NCI-H146 (cell line): ENCODE measurements around the gene AOPEP.
"Not testable (repeated sequence)": the region's sequence is repeated elsewhere in the genome, so short reads cannot be mapped to it uniquely, and the experiment has no call there.

Source experiments
- DNase-seq: peaks from one replicate; lab custom pipeline; 2025; lab: John Stamatoyannopoulos, UW

The AOPEP gene

DNA sequence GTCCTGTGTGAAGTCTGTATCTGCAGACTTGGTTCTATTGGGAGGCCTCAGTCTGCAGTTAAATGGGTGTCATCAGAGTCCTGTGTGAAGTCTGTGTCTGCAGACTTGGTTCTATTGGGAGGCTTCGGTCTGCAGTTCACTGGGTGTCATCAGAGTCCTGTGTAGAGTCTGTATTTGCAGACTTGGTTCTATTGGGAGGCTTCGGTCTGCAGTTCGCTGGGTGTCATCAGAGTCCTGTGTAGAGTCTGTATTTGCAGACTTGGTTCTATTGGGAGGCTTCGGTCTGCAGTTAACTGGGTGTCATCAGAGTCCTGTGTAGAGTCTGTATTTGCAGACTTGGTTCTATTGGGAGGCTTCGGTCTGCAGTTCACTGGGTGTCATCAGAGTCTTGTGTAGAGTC, 239.1 kb downstream of the AOPEP start:
- DNase-seq, result not testable (repeated sequence)

DNA sequence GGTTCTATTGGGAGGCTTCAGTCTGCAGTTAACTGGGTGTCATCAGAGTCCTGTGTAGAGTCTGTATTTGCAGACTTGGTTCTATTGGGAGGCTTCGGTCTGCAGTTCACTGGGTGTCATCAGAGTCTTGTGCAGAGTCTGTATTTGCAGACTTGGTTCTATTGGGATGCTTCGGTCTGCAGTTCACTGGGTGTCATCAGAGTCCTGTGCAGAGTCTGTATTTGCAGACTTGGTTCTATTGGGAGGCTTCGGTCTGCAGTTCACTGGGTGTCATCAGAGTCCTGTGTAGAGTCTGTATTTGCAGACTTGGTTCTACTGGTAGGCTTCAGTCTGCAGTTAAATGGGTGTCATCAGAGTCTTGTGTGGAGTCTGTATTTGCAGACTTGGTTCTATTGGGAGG, 239.5 kb downstream of the AOPEP start:
- DNase-seq, result not testable (repeated sequence)

DNA sequence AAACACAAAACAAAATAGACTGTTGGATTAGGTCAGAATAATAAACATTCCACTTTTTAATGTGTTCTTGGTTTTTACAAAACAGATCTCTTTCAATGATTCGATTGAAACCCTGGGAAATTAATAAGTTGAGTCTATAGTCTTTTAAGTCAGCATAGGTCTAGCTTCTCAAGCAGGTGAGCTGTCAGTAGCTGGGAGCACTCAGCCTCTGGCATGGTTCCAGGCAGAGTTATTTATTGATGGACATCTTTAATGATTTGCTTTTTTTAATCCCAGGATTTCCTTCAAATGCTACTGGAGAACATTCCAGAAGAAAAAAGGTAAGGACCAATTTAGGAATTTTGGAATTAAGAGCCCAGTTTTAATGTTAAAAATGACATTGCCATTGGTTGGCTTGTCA, 241.0 kb downstream of the AOPEP start:
- no peak for DNase-seq

DNA sequence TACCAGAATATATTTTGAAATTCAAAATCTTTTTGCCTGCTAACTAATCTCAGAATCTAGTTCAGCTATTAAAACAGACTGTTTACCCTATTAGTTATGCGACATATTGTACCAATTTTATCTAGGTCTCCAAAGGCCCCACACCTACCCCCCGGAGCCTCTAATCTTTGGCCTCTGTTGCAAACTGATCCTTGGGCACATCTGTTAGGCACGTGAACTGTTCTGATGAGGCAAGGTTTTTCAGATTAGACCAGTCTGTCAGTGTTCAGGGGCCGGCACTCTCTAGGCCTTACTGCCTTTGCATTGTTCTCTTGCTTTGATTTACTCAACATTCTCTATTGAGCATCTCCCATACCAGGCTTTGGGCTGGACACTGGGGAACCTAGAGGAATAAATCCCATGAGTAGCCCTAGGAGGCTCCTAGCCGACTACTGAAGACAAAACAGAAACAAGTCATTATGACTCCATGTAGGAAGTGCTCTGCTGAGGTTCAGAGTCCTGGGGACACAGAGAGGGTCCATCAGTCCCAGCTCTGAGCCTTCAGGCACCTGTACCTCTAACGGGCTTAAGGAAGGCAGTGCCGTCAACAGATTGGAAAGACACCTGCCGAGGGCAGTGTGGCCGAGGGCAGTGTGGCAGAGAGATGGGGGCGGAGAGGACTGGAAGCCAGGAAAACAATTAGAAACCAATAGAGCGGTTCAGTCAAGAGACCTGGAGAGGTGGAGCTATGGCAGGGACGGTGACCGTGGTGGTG, 245.1 kb downstream of the AOPEP start:
- DNase-seq, result peak; percentile 23

DNA sequence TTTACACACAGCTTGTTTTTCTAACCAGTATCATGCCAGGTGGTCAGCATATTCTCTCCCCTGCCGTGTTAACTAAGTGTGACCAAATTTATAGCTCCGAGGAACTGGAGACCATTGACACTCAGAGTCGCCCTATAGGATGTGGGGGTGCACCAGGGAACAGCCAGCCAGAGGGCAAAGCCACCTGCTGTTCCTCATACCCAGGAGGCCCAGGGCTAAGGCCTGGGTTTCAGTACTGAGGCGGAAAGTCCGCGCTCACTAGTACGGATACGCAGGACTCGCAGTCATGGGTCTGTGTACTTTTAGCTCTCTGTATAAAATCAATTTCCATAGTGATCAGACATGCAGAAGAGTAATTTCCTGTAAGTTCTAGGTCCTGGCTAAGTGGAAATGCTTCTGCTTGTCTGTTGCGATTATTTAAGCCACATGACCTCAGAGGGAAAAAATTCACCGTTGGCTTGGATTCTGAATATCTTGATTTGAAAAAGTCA, 247.0 kb downstream of the AOPEP start:
- peak; percentile 11 for DNase-seq

DNA sequence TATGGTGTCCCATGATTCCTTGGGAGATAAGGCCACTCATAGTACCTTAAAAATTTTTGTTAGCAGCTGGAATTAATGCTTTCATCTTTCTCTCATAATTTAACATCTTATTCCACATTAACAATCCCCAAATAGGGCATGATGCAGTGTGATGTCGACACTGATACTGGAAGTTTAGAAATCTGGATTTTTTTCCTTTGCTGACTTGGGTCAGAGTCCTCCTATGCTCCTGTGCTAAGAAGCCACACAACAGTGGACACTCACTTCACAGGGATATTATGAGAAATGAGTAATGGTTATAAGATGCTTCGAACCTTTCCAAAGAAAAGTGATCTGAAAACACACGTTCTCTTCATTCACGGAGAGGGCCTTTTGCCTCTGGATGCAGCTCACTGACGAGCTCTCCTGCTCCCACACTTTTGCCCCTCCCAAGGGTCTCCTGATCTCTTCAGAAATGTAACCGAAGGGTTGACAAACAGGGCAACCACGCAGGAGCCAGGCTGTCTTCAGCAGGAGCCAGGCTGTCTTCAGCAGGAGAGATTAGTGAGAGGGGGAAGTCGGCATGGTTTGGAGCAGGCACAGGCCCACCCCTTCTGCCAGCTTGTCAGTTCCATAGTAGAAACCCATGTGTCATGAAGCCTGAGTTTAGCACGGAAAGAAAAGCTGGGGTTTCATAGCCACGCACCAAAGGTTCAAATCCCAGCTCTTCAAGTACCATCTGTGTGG, 247.8 kb downstream of the AOPEP start:
- no peak for DNase-seq

DNA sequence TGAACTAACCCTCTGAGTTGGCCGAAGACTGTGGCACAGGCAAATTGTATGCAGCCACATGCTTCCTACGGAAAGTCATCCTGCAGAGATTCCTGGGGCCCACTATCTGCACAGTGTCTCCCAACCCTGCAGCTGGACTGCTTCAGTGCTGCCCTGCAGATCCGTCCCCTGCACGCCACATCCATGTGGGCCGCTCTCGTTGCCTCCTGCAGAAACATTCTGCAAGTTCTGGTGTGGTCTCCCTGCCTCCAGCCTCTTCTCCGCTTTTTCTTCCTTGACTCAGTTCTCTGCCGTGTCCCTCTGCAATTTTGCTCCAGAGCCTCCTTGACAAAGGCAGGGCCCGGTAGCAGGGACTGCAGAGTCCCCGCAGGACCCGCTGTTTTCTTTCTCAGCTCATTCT, 249.0 kb downstream of the AOPEP start:
- DNase-seq, result no peak

DNA sequence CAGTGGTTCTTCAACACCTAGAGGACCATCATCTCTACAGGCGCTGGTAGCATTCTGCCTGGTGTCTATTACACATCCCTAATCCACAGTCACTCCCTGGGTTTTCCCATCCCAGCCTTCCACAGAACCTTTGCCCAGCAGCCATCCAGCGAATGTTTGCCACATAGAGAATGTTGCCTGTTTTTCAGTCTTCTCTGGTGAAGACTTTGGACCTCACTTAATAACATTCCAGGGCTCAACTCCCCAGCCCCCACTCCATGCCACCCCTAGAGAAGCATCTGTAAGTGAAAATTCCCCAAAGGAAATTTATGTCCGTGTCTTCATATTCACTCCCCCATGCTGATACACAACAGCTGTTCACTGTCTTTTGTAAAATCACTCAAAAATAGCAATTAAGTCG, 249.6 kb downstream of the AOPEP start:
- no peak for DNase-seq

DNA sequence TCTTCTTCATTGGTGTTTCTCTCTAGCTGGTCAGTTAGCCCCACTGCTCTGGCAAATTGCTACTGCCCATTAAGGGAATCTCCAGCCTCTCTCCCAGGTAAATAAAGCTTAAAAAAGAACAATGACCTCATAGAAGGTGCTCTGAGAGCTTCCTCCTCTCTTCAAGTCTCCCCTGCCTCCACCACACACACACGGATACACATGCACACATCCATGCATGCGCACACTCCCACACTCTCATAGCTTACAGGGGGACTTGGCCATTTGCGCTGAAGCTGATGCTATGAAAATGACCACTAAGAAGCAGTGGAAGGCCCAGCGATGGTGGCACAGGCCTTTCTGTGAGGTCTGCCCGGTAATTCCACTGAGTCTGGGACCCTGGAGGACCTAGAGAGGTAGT, 250.9 kb downstream of the AOPEP start:
- no peak for DNase-seq

DNA sequence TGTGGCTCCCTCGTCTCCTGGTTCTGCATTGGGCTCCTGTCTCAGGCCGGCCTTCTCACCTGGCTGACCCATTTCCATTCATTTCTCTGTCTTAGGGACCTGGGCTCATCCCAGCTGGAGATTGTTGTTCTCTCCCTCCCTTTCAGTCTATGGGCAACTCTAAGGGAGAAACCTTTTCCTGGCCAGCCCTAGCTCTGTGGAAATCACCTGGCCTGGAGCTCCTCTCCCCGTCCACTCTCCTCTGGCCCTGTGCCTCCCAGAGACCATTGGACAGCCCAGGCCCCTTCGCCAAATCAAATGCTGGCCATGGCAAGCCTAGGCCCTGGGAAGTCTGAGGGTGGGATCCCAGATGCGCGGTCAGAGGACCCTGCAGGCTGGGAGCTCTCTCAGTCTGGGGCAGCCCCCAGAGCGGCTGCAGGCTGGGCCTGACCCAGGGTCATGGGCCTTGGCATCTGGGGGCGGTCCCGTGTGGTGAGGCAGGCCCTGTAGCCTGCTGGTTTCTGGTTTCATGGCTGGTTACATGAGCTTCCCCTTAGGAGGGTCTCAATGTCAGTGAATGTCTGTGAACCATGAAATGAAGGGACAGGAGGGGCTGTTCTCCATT, 253.5 kb downstream of the AOPEP start:
- no peak for DNase-seq

DNA sequence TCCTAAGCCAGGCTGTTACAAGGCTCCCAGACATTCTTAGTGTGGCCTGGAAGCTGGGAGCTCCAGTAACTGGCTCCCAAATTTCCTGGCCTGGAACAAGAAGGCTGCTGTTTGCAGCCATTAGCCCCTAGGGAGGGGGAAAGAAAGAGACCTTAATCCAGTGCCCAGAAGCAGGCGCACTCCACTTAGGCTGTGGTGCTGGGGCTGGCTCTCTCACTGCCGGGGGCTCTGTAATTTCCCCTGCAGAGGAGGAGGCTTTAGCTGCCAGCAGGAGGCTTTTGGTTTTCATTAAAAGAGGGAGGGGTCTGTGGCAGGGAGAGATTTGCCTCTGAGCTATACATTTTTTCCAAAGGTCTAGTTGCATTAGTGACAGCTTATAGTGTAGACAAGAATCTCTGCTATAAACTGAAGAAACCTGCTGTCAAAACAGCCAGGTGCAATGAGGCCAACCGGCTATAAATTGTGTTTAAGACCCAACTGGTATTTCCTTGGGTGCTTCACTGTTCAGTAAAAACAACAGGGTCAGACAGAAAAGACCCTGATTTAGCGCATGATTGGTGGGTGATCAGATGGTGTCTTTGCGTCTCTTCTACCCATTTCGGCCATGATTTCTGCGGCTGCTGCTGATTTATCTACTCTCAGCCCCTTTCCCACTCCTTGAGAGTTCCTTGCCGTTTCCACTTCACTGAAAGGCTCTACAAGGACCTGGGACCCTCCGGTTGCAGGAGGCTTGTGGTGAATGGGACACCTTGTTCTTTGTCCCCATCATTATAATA, 254.6 kb downstream of the AOPEP start:
- no peak for DNase-seq

DNA sequence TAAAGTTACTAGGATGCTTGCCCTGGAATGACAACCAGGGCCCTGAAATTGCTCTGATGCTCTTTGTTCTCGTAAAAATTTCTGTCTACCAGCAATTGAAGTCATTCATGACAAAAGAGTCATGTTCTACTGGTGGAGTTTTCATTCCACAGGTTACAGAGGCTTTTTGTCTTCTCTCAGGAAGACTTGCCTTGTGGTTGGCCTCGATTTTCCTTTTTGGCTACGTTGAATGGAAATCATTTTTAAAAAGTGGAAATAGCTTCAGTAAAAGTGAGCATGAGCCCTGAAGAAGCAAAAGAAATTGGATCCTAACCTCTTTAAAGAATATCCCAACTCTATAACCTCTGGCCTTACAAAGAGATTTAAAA, 255.2 kb downstream of the AOPEP start:
- DNase-seq, result no peak

DNA sequence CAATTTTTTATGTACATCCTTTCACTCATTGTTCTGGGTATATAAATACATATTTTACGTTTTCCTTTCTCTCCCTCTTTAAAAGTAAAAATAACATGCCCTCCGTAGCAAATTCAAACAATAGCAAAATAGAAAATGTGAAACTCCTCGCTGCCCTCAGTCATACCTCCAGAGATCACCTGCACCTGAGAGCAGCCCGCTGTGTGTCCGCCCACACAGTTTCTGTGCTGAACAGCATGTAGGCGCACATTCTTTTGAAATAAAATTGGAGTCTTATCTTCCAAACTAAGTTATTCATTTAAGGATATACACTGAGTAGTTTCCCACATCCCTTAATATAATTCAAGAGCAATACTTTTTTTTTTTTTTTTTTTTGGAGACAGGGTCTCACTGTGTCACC, 255.7 kb downstream of the AOPEP start:
- no peak for DNase-seq

DNA sequence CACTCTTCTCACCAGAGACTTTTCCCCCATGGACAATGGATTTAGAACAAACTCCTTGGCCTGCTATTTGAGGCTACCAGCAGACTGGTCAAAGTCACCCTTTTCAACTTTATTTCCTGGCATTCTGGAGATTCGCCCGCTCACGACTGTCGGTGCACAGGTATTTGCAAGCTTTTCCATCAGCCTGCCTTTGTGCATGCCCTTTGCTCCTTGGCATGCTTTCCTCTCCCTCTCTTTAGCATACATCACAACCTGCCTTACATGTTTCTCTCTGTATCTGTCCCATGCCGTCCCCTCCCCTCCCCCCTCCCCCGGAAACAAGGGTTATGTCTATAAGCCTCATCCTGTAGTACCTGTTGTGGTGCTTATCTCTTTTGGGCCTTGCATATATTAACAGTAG, 257.1 kb downstream of the AOPEP start:
- no peak for DNase-seq

DNA sequence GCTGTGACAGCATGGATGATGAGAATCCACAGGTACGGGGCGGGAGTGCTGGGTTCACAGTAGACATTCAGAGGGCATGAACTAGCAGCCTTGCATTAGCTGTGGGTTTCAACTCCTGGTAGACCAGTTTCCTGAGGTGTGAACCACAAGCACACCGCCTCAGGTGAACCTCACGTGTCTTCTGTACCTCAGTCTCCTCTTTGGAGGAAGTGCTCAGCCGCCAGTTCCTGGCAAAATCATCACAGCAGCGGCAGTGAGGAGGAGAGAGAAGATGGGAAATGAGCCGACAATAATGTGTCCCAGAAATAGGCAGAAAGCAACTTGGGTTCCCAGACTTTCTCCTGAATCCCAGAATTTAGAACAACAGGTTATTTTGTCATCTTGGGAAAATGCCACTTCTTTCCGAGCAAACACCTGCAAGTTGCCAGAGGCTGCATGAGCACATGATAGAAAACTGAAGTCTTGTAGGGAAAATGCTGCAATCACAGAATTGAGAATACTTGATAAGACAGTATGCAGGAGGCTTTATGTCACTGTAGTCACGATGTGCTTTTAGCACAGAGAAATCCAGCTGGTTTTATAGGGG, 258.5 kb downstream of the AOPEP start:
- DNase-seq, result no peak

DNA sequence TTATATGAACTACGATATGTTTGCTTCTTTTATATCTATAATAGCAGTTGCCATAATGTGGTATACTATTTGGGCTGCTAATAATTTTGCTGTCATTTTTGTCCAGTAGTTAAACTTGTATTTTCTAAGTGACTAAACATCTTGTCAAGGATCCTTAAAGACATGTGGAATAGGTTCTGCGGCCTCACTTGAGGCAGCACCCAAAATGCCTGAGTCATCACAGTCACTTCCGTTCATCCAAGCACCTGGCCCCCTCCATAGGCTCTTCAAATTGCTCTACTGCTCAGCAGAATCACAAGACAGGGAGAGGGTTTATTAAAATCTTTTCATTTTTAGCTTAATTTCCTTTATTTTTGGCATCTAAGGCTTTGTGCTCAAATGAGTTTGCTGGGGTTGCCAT, 259.1 kb downstream of the AOPEP start:
- no peak for DNase-seq

DNA sequence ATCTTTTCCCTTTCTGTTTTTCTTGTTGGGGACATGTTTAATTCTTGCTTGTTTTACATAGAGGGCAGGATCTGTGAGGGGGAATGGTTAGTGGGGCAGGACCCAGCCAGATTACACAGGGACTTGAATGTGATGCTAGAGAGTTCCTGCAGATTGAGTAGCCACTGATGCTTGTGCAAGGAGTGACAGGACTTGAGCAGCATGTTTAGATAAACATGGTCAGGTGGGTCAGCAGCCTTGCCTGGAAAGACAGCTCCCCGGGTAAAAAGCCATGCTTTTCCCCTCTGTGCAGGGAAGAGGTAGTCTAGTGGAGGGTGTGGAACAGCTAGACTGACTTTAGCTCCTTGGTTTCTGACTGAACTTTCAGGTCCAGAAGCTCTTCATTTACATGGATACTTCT, 261.2 kb downstream of the AOPEP start:
- no peak for DNase-seq

DNA sequence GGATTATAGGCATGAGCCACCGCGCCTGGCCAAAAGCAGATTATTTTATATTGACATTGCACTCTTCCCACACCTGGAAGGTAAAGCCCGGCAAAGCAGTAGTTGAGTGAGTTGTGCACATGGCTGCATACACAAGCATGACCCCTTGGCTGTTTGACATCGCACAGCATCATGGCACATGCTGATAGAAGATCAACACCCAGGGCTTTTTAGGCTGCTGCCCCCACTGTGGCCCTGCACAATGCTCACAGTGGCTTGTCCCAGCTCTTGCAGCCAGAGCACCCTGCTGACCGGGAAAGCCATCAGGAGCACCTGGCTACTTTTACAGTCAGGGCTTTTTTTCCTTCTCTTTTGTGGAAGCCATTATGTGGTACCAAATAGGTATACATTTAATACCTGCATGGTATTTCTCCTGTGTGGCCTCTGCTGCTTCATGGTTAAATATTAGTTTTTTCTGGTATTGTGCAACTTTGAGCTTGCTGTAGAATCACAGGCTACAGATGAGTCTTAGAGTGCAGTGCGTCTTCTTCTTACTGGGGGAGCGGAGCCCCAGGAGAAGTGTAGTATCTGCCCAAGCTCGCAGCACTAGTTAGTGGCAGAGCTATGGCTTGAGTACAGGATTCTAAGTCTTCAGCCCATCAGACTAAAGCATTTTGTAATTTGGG, 264.5 kb downstream of the AOPEP start:
- DNase-seq, result peak; percentile 32

DNA sequence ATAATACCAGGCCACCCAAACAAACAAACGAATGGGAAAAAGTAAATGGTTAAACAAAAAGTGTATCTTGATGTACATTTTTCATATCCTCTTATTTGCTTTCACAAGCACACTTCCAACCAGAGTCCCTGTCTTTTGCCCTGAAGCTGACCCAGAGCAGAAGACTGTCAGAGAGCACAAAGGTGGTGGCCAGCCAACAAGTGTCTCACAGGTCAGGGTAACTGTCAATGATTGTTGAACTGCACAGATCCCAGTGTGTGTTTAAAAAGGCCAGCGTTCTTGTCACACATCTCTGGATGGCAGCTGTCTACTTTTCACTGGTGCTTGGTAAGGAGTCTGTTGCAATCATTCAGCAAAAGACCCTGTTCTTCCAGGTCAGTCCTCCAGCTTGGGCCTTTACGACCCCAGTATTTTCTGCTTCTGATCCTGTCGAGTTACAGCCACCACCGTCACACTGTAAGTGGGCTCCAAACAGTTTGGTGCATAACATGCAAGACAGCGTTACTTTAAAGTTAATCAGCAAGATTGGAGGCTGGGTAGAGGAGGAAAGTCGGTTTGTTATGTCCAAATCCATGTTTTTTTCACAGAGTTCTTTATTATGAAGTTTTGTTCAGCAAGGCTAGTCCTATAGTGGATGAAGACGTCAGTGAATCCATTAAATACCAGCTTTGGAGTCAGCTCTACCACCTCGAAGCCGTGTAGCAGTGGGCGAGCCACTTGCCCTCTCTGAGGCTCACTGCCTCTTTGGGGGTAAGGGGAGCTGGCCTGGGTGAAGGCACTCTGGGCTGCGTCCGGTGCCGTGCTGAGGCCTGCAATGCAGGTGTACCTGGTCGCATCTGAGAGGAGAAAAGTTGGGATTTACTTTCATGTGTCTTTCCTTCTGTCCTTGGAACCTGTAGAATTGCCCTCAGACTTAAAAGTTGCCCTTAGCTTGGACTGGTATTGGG, 265.7 kb downstream of the AOPEP start:
- DNase-seq, result no peak

DNA sequence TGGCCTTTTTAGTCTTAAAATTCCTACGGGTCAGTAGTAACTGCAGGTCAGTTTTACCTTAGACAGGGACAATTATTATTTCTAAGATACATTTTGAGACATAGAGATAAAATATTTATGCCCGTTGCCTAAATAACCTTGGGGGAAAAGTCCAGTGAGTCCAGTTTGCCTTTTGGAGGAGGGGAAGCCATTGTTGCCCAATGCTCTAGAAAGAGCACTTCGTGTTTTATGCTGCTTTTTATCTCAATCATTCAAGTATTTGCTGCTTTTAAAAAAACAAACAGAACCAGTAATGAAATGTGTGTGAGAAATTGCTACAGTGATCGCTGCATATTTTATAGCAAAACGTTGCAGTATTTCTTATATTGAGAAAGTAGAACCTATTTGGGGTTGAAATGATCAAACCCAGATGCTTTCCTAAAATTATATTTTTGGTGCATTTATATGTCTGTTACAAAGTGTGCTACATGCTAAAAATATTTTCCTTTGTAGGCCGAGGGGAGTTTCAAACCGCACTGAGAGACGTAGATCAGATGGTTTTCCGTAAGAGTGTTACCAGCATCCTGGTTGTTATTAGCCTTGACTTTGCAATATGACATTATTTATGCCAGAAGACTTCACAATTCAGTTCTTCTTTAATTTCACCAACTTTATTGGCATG, 266.8 kb downstream of the AOPEP start:
- DNase-seq, result no peak
